Measurements from ENCODE around the gene SERPING1.

Gene SERPING1

GRCh38 chr11:57638005-57638781 is 40.7 kb downstream of the SERPING1 start:
- Histone ChIP-seq H3K4me3 (ENCODE audit: severe bottlenecking) (peak overlapping the region; percentile 100), H3K36me3 (ENCODE audit: low read depth) (no peaks in the 10 kb centered on the region; the same call in 1 of the 2 replicates), H3K27me3 (ENCODE audit: insufficient read depth, poor library complexity, severe bottlenecking) (no peaks in the 10 kb centered on the region), H3K9me3 (ENCODE audit: severe bottlenecking) (no peaks in the 10 kb centered on the region), H3K4me1 (ENCODE audit: insufficient read depth, poor library complexity, severe bottlenecking) (peaks cover 7% of the 10 kb centered on the region), H3K27ac (ENCODE audit: poor library complexity, severe bottlenecking) (peak overlapping the region; percentile 83)
- ATAC-seq (ENCODE audit: low read depth) (peak; percentile 93), DNase-seq (ENCODE audit: low spot score) (peak; percentile 89)
- TF ChIP-seq CTCF (IDR thresholded peaks at IDR 0.05; ENCODE audit: poor library complexity, severe bottlenecking): no peak

- Histone ChIP-seq H3K27me3 (ENCODE audit: insufficient read depth, poor library complexity, severe bottlenecking) (no peaks in the 10 kb centered on the region), H3K4me1 (ENCODE audit: insufficient read depth, poor library complexity, severe bottlenecking) (peaks cover 7% of the 10 kb centered on the region)
These were observed 41.4 kb downstream of the SERPING1 start for GRCh38 chr11:57638811-57639320.

GRCh38 chr11:57639321-57640067 is 42.0 kb downstream of the SERPING1 start:
- H3K4me3 ChIP-seq (ENCODE audit: severe bottlenecking): peak overlapping the region; percentile 100
- DNase-seq (ENCODE audit: low spot score) (no peak), ATAC-seq (ENCODE audit: low read depth) (0 out of 3 replicates have a peak, but pooled peaks have one; percentile 2)
- H3K9me3 ChIP-seq (ENCODE audit: severe bottlenecking): no peaks in the 10 kb centered on the region
- no peaks in the 10 kb centered on the region; the same call in 1 of the 2 replicates for H3K36me3 ChIP-seq (ENCODE audit: low read depth)
- TF ChIP-seq CTCF (IDR thresholded peaks at IDR 0.05; ENCODE audit: poor library complexity, severe bottlenecking): no peak
- peak overlapping the region; percentile 83 for H3K27ac ChIP-seq (ENCODE audit: poor library complexity, severe bottlenecking)
- H3K4me1 ChIP-seq (ENCODE audit: insufficient read depth, poor library complexity, severe bottlenecking): peaks cover 7% of the 10 kb centered on the region
- no peaks in the 10 kb centered on the region for H3K27me3 ChIP-seq (ENCODE audit: insufficient read depth, poor library complexity, severe bottlenecking)

More at GRCh38 chr11:57638811-57639320, 41.4 kb downstream of the SERPING1 start:
- H3K9me3 ChIP-seq (ENCODE audit: severe bottlenecking): no peaks in the 10 kb centered on the region
- ATAC-seq (ENCODE audit: low read depth) (no peak), DNase-seq (ENCODE audit: low spot score) (no peak)
- H3K27ac ChIP-seq (ENCODE audit: poor library complexity, severe bottlenecking): peak overlapping the region; percentile 83
- no peaks in the 10 kb centered on the region; the same call in 1 of the 2 replicates for H3K36me3 ChIP-seq (ENCODE audit: low read depth)
- peak overlapping the region; percentile 100 for H3K4me3 ChIP-seq (ENCODE audit: severe bottlenecking)
- TF ChIP-seq CTCF (IDR thresholded peaks at IDR 0.05; ENCODE audit: poor library complexity, severe bottlenecking): no peak

- Histone ChIP-seq H3K36me3 (ENCODE audit: low read depth) (no peaks in the 10 kb centered on the region; the same call in 1 of the 2 replicates), H3K9me3 (ENCODE audit: severe bottlenecking) (no peaks in the 10 kb centered on the region), H3K4me3 (ENCODE audit: severe bottlenecking) (no peak overlapping the region), H3K4me1 (ENCODE audit: insufficient read depth, poor library complexity, severe bottlenecking) (peaks cover 9% of the 10 kb centered on the region), H3K27me3 (ENCODE audit: insufficient read depth, poor library complexity, severe bottlenecking) (no peaks in the 10 kb centered on the region), H3K27ac (ENCODE audit: poor library complexity, severe bottlenecking) (peak overlapping the region; percentile 83)
- DNase-seq (ENCODE audit: low spot score): no peak
- no peak for TF ChIP-seq CTCF (IDR thresholded peaks at IDR 0.05; ENCODE audit: poor library complexity, severe bottlenecking)
- ATAC-seq (ENCODE audit: low read depth): no peak
These were observed 42.7 kb downstream of the SERPING1 start for GRCh38 chr11:57640068-57640800.

All from RWPE2 (cell line).